DMS153 treated with DMSO at 0.1 percent for 48 hours (cell line): Measurements from ENCODE around the gene CTXN1.

Experiments
- DNase-seq: peaks from one replicate; lab custom pipeline; 2025; ENCODE audit not compliant: unreplicated experiment; lab: John Stamatoyannopoulos, UW

CTXN1 gene

DNA sequence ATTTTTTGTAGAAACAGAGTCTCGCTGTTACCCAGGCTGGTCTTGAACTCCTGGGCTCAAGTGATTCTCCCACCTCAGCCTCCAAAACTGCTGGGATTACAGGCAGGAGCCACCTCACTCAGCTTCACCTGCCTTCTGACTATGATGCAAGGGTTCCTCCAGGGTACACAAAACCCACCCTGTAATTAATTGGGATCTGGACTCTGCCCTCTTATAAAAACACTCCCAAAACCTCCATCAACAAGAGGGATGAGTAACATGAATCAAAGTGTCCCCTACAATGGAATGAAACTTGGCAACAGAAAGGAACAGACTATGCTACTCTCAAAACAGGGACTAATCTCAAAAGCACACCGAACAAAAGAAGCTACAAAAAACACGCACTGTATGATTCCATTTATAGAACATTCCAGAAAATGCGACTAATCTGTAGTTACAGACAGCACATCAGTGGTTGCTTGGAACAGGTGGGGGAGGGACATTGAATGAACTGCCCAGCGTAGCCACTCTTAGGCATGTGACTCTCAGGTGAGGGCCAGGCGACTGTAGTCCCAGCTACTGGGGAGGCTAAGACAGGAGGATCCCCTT, 48.6 kb downstream of the CTXN1 start:
- DNase-seq = no peak

- no peak for DNase-seq
Measured at GRCh38 chr19:7874897-7875273, 51.0 kb downstream of the CTXN1 start.
